Stimulated activated CD4-positive, alpha-beta T cell treated with anti-CD3 and anti-CD28 coated beads, Interleukin-12 subunit alpha, Interleukin-12 subunit beta, amount 100 ng/mL, for 48 hours (primary cell): ENCODE measurements around the gene KIAA1217.

Experiments
- DNase-seq, 3 donors: peaks; one replicate each; pipeline ENCODE4 v3.0.0-alpha.2; 2020; ENCODE audit warnings: low read depth in 2 of 3, low spot score in 1 of 3

Gene KIAA1217

GRCh38 chr10:24363070-24363469 lies 154.1 kb downstream of the KIAA1217 start:
- DNase-seq: no peak

- no peak for DNase-seq
Measured at GRCh38 chr10:24367688-24368087, 158.8 kb downstream of the KIAA1217 start.

- DNase-seq: no peak
Measured at GRCh38 chr10:24370877-24371276, 161.9 kb downstream of the KIAA1217 start.

- no peak for DNase-seq
Measured at GRCh38 chr10:24371396-24371795, 162.5 kb downstream of the KIAA1217 start.

- no peak for DNase-seq
Measured at GRCh38 chr10:24374134-24374915, 165.4 kb downstream of the KIAA1217 start.

GRCh38 chr10:24375510-24375909 lies 166.6 kb downstream of the KIAA1217 start:
- no peak for DNase-seq

- no peak for DNase-seq
Measured at GRCh38 chr10:24376731-24377130, 167.8 kb downstream of the KIAA1217 start.

GRCh38 chr10:24378126-24378920 lies 169.4 kb downstream of the KIAA1217 start:
- no peak for DNase-seq

- no peak for DNase-seq
Measured at GRCh38 chr10:24381235-24382010, 172.5 kb downstream of the KIAA1217 start.

- no peak for DNase-seq
Measured at GRCh38 chr10:24382045-24382444, 173.1 kb downstream of the KIAA1217 start.

- peak in 2 of 3 donors; percentile 7 to 12 for DNase-seq
Measured at GRCh38 chr10:24382596-24382978, 173.6 kb downstream of the KIAA1217 start.

GRCh38 chr10:24382979-24383663 lies 174.2 kb downstream of the KIAA1217 start:
- DNase-seq: peak; percentile 3 to 5 (median 4)

GRCh38 chr10:24383681-24384106 lies 174.8 kb downstream of the KIAA1217 start:
- peak; percentile 40 to 48 (median 42) for DNase-seq

- DNase-seq: no peak
Measured at GRCh38 chr10:24384954-24385353, 176.0 kb downstream of the KIAA1217 start.

GRCh38 chr10:24385776-24386175 lies 176.8 kb downstream of the KIAA1217 start:
- no peak for DNase-seq

GRCh38 chr10:24390146-24390700 lies 181.3 kb downstream of the KIAA1217 start:
- no peak for DNase-seq

GRCh38 chr10:24390746-24391145 lies 181.8 kb downstream of the KIAA1217 start:
- DNase-seq: no peak

- no peak for DNase-seq
Measured at GRCh38 chr10:24393201-24393600, 184.3 kb downstream of the KIAA1217 start.

GRCh38 chr10:24394461-24395190 lies 185.7 kb downstream of the KIAA1217 start:
- no peak for DNase-seq

- DNase-seq: no peak
Measured at GRCh38 chr10:24396396-24396795, 187.5 kb downstream of the KIAA1217 start.
